Upper lobe of left lung (tissue), 6 donors: ENCODE results near the gene RNF183. TPM values are rescaled to one million over a fixed set of nuclear protein-coding genes. Genes with fewer than 3 reads are reported as not detected.

ENCODE experiments used
- ATAC-seq, 2 donors: fragments of 200-7000 bp; cut with Tn5 transposase; one replicate each; pipeline ENCODE4 v1.9.1; 2022; ENCODE audit warnings: mild to moderate bottlenecking in 2 of 2, moderate library complexity in 2 of 2; ENCODE audit not compliant: low FRiP score in 2 of 2
- DNase-seq, 2 donors: peaks; one replicate each; pipeline ENCODE4 v3.0.0-alpha.2; 2019 to 2020
- H3K27ac ChIP-seq, 4 donors: fragments of 200-600 bp; sonication (generic); one replicate each; pipeline ENCODE4 v1.5.1; 2016 to 2019
- H3K27me3 ChIP-seq, 4 donors: fragments of 200-600 bp; sonication (generic); one replicate each; pipeline ENCODE4 v1.5.1; 2017 to 2019
- H3K36me3 ChIP-seq, 4 donors: fragments of 200-600 bp; sonication (generic); one replicate each; pipeline ENCODE4 v1.5.1; 2016 to 2019
- H3K4me1 ChIP-seq, 4 donors: fragments of 200-600 bp; sonication (generic); one replicate each; pipeline ENCODE4 v1.5.1; 2018 to 2019
- H3K4me3 ChIP-seq, 4 donors: fragments of 200-600 bp; sonication (generic); one replicate each; pipeline ENCODE4 v1.5.1; 2017 to 2019; ENCODE audit warnings: mild to moderate bottlenecking in 2 of 4, moderate library complexity in 1 of 4
- H3K9me3 ChIP-seq, 4 donors: fragments of 200-600 bp; sonication (generic); one replicate each; pipeline ENCODE4 v1.5.1; 2018 to 2019
- CTCF ChIP-seq, 6 experiments: fragments of 450-650 bp in 4 of 6; fragments of 200-600 bp in 2 of 6; sonication (generic) in 2 of 6; IDR thresholded peaks; one replicate each; pipeline ENCODE4 v1.5.1; 2016 to 2019; ENCODE audit warnings: antibody characterized with exemption in 6 of 6
- EP300 ChIP-seq, 4 donors: sonication (generic); formaldehyde crosslinking; IDR thresholded peaks; one replicate each; pipeline ENCODE4 v1.5.1; 2017; ENCODE audit warnings: antibody characterized with exemption in 4 of 4, control low read depth in 2 of 4
- POLR2A ChIP-seq, 4 donors: fragments of 450-650 bp; IDR thresholded peaks; one replicate each; pipeline ENCODE4 v1.5.1; 2016 to 2017; ENCODE audit warnings: antibody characterized with exemption in 4 of 4, mild to moderate bottlenecking in 2 of 4
- POLR2AphosphoS5 ChIP-seq, 2 donors: sonication (generic); formaldehyde crosslinking; IDR thresholded peaks; one replicate each; pipeline ENCODE4 v1.5.1; 2017; ENCODE audit warnings: antibody characterized with exemption in 2 of 2
- WGBS, 2 donors: methylation state at CpG; one replicate each; pipeline ENCODE4 v1.1.5; 2017 to 2018; 5-methylcytosine and 5-hydroxymethylcytosine counted together
- total RNA-seq, 6 donors: library from RNA; depleted of rRNA in 4 of 6; stranded (reverse); fragments of >200 nt in 4 of 6; gene quantifications; one replicate each; pipeline versions ENCODE4 v1.1.0 to v1.2.1, GENCODE V29; 2016 to 2021
- donor health status: DM: no; HTN: no; CAD: no; lungs with moderate emphysema.
- donor health status: DM: no; HTN: yes; CAD: no; lungs with severe emphysema.

The RNF183 gene
- total RNA-seq, 6 donors from 2014 or later, result 0.30 to 3.1 (median 0.39) TPM; not detected in 3

DNA sequence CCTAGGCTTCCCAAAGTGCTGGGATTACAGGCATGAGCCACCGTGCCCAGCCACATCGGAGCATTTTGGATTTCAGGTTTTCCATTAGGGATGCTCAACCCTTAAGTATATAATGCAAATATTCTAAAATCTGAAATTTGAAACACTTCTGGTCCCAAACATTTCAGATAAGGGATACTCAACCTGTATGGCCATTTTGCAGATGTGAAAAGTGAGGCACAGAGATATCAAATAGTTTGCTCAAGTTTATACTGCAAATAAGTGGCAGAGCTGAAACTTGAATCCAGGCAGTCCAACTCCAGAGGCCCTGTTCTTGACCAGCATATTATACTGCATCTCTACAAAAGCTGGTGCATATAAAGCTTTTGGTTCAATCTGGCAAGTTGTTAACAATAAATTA, 34.5 kb upstream of the RNF183 start:
- Histone ChIP-seq H3K9me3 (no peaks in the 10 kb centered on the region), H3K4me1 (peaks cover 8 to 15% (median 12%) of the 10 kb centered on the region in 4 donors), H3K4me3 (no peak overlapping the region), H3K36me3 (no peaks in the 10 kb centered on the region), H3K27ac (no peak overlapping the region), H3K27me3 (no peaks in the 10 kb centered on the region)
- ATAC-seq (no peak), DNase-seq (no peak)
- TF ChIP-seq POLR2AphosphoS5 (IDR thresholded peaks at IDR 0.05) (no peak), EP300 (IDR thresholded peaks at IDR 0.05) (no peak), POLR2A (IDR thresholded peaks at IDR 0.05) (no peak), CTCF (IDR thresholded peaks at IDR 0.05) (no peak)
- 93 to 100% methylated on average over 2 of the region's 2 CpGs for WGBS, 2 donors

GRCh38 chr9:113331780-113332179, 28.6 kb upstream of the RNF183 start:
- Histone ChIP-seq H3K27me3 (no peaks in the 10 kb centered on the region), H3K27ac (no peak overlapping the region), H3K4me1 (no peaks in the 10 kb centered on the region), H3K4me3 (no peak overlapping the region), H3K36me3 (peaks cover 0 to 5% (median 0%) of the 10 kb centered on the region in 4 donors), H3K9me3 (no peaks in the 10 kb centered on the region)
- TF ChIP-seq POLR2AphosphoS5 (IDR thresholded peaks at IDR 0.05) (no peak), EP300 (IDR thresholded peaks at IDR 0.05) (no peak), POLR2A (IDR thresholded peaks at IDR 0.05) (no peak)
- no peak for DNase-seq
- ATAC-seq, result no peak
- WGBS, 2 donors, result 71 to 80% methylated on average over 4 of the region's 4 CpGs

DNA sequence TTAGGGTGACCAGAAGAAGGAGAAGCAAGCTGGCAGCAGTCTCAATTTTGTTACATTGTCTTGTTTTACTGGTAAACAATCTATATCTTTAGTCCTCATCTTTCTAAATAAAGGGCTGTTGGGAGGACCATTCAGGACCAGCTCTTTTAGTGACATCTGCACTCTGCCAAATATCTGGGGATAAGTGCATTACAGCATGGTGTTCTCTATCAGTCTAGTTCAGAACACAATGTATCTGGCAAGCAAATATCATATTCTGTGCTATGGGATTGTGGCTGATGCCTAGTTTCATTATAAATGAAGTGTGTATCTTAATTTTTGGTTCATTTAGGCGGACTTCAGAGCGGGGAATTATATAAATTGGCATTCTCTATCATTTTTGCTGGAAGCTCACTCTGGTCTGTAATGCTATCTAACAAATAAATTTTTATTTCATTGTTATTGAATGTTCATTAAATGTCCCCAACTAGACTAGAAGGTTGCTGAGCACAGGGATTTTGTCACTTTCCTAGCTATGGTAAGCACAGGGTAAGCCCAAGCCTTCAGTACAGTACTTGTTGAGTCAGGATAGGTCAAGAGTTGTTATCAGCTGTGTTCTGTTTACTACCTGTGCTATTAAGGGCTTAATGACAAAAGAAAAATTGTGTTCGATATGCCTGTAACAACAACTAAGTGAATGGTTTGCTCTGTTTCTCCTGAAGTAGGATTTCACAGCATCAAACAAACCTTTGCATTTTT, 25.0 kb upstream of the RNF183 start:
- ATAC-seq, result no peak
- DNase-seq, result no peak
- Histone ChIP-seq H3K27me3 (no peaks in the 10 kb centered on the region), H3K27ac (no peak overlapping the region), H3K9me3 (no peaks in the 10 kb centered on the region), H3K36me3 (peaks cover 0 to 5% (median 0%) of the 10 kb centered on the region in 4 donors), H3K4me3 (no peak overlapping the region), H3K4me1 (no peaks in the 10 kb centered on the region)
- TF ChIP-seq CTCF (IDR thresholded peaks at IDR 0.05), result no peak
- TF ChIP-seq POLR2A (IDR thresholded peaks at IDR 0.05), result no peak
- TF ChIP-seq EP300 (IDR thresholded peaks at IDR 0.05), result no peak
- TF ChIP-seq POLR2AphosphoS5 (IDR thresholded peaks at IDR 0.05), result no peak
- 90% methylated on average over 3 of the region's 3 CpGs for WGBS, 2 donors

DNA sequence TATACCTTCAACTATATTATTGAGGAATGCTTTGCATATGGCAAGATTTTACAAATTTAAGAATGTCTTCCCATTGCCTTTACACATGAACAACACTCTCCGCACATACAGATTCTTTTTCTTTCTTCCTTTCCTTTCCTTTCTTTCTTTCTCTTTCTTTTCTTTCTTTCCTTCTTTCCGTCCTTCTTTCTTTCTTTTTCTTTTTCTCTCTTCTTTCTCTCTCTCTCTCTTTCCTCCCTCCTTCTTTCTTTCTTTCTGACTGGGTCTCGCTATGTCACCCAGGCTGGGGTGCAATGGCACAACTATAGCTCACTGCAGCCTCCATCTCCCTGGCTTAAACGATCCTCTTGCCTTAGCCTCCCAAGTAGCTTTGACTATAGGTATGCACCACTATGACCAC, 23.1 kb upstream of the RNF183 start:
- DNase-seq (no peak), ATAC-seq (no peak)
- Histone ChIP-seq H3K36me3 (peaks cover 0 to under 1% (median under 1%) of the 10 kb centered on the region in 4 donors), H3K27ac (no peak overlapping the region), H3K9me3 (no peaks in the 10 kb centered on the region), H3K4me3 (no peak overlapping the region), H3K27me3 (no peaks in the 10 kb centered on the region), H3K4me1 (no peaks in the 10 kb centered on the region)
- WGBS, 2 donors, result 90 to 96% methylated on average over 4 of the region's 4 CpGs
- TF ChIP-seq POLR2AphosphoS5 (IDR thresholded peaks at IDR 0.05) (no peak), CTCF (IDR thresholded peaks at IDR 0.05) (no peak), POLR2A (IDR thresholded peaks at IDR 0.05) (no peak), EP300 (IDR thresholded peaks at IDR 0.05) (no peak)

- no peak overlapping the region for H3K4me3 ChIP-seq
- no peaks in the 10 kb centered on the region for H3K4me1 ChIP-seq
- no peaks in the 10 kb centered on the region for H3K9me3 ChIP-seq
- H3K27ac ChIP-seq, result no peak overlapping the region
- WGBS, 2 donors, result 77% methylated on average over 6 of the region's 6 CpGs
- TF ChIP-seq EP300 (IDR thresholded peaks at IDR 0.05), result no peak
- no peaks in the 10 kb centered on the region for H3K27me3 ChIP-seq
- DNase-seq (no peak), ATAC-seq (no peak)
- peaks cover 0 to 12% (median 5%) of the 10 kb centered on the region in 4 donors for H3K36me3 ChIP-seq
Observed at GRCh38 chr9:113322671-113323070, 19.5 kb upstream of the RNF183 start.

DNA sequence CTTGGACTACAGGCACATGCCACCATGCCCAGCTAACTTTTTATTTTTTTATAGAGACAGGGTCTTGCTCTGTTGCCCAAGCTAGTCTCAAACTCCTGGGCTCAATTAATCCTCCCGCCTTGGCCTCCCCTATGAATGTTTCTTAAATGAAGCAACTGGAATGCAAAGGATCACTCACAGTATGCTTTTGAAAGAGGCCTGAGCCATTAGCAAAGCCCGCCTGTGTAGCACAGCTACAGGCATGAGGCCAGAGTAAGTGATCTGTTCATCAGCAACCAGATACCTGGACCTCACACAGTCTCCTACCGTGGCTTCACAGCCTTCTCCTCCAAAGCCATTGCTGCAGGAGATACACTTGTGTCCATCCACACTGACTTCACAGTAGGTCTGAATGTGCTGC, 16.9 kb upstream of the RNF183 start:
- DNase-seq, result no peak
- TF ChIP-seq EP300 (IDR thresholded peaks at IDR 0.05), result no peak
- no peak for TF ChIP-seq POLR2AphosphoS5 (IDR thresholded peaks at IDR 0.05)
- no peak for TF ChIP-seq CTCF (IDR thresholded peaks at IDR 0.05)
- TF ChIP-seq POLR2A (IDR thresholded peaks at IDR 0.05), result no peak
- H3K36me3 ChIP-seq, result peaks cover 0 to 12% (median 5%) of the 10 kb centered on the region in 4 donors
- no peaks in the 10 kb centered on the region for H3K27me3 ChIP-seq
- ATAC-seq, result no peak
- no peaks in the 10 kb centered on the region for H3K4me1 ChIP-seq
- 90 to 100% methylated on average over 3 of the region's 3 CpGs for WGBS, 2 donors
- H3K9me3 ChIP-seq, result no peaks in the 10 kb centered on the region
- H3K27ac ChIP-seq, result no peak overlapping the region
- no peak overlapping the region for H3K4me3 ChIP-seq
